Measurements from ENCODE around the gene SPATA13. TPM values are rescaled to one million over a fixed set of nuclear protein-coding genes. Genes with fewer than 3 reads are reported as not detected.

Gene SPATA13
- total RNA-seq, 2 experiments from 2014 or later, result 78.7 to 89.9 TPM

Small RNA genes within 50 kb of the gene (microRNA-seq; reads per million reads assigned to microRNA genes)
- gene MIR2276, result 2.1 reads per million

Other genes with a start within 250 kb of the SPATA13 start
- gene C1QTNF9, start 148.9 kb downstream of the SPATA13 start, total RNA-seq, result not detected

All from activated naive CD8-positive, alpha-beta T cell treated with anti-CD3 and anti-CD28 coated beads, Interleukin-2, amount 10 ng/mL, durations not matched to agents 7 days and 5 days (primary cell).